GM10266 (cell line): Measurements from ENCODE around the gene ECPAS.

Source experiments
- DNase-seq: peaks from one replicate; pipeline ENCODE4 v3.0.0; 2012; ENCODE audit errors: extremely low spot score
- TF ChIP-seq, protein P1 (sequence below): IDR thresholded peaks from 2 replicates; pipeline ENCODE4 v1.5.1; 2012; ENCODE audit warnings: mild to moderate bottlenecking, low read depth; ENCODE audit not compliant: control insufficient read depth, insufficient read depth; ENCODE audit errors: missing control alignments

Gene ECPAS

DNA sequence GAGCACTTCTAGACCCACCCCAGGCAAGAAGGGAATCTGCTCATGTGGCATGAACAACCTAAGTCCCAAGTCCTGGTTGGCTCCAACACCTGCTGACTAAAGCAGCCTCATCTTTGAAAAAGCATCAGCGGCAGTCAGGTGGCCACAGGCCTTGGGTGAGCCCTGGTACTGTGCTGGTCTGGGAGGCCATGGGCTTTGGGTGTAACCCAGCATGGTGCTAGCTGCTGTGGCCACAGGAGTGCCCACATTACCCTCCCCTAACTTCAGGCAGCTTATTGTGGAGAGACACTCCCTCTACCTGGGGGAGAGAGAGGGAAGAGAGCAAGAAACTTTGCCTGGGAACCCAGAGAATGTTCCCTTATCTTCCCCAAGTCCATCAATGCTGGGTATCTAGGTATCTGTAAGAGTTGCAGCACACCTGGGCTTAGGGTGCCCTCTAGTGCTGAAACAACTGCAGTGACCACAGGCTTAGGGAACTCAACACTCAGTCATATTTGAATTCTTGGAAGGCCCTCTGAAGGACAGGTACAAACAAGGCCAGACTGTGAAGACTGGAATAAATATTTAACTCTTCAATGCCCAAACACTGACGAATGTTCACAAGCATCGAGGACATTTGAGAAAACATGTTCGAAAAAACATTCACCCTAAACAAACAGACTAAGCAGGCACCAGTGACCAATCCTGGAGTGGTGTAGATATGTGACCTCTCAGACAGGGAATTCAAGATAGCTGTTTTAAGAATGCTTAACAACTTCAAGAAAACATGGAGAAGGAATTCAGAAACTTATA is 84.2 kb downstream of the ECPAS start:
- TF ChIP-seq, protein P1, sequence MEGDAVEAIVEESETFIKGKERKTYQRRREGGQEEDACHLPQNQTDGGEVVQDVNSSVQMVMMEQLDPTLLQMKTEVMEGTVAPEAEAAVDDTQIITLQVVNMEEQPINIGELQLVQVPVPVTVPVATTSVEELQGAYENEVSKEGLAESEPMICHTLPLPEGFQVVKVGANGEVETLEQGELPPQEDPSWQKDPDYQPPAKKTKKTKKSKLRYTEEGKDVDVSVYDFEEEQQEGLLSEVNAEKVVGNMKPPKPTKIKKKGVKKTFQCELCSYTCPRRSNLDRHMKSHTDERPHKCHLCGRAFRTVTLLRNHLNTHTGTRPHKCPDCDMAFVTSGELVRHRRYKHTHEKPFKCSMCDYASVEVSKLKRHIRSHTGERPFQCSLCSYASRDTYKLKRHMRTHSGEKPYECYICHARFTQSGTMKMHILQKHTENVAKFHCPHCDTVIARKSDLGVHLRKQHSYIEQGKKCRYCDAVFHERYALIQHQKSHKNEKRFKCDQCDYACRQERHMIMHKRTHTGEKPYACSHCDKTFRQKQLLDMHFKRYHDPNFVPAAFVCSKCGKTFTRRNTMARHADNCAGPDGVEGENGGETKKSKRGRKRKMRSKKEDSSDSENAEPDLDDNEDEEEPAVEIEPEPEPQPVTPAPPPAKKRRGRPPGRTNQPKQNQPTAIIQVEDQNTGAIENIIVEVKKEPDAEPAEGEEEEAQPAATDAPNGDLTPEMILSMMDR: peak; percentile 36
- DNase-seq: no peak

DNA sequence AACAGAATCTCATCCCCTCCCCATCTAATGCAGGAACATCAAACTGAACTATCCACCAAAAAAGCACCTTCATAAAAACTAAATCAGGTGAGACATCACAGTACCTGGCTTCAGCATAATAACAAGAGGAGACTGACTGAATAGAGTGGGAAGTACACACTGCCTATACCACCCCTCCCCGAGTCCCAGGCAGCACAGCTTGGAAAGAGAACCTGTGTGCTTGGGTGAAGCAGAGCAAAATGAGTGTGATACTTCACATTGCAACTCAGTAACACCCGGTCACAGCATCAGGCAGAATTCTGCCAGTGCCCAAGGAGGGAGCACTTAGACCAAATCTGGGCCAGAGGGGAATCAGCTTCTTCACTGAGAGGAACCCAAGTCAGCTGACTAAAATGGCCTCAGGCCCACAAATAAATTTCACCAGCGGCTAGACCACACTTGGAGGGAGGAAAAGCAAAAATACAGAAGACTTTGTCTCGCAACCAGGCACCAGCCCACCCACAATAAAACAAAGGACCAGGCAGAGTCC is 84.9 kb downstream of the ECPAS start:
- no peak for DNase-seq
- TF ChIP-seq, protein P1: no peak

DNA sequence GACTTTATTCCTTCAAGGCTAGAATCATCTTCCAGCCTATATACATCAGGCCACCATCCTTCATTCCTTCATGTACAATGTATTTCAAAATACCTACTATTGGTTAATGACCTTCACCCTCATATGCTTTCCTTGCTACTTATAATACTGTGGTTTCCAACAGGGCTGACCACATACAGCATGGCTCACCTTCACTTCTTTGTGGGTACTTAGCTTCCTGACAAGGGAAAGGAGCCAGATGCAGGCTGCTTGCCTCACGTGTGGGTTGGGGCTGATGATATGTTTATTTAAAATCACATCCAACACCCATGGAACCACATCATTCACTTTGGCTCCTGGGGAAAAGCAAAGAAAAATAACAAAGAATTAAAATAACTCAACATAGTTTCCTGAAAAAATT is 90.2 kb downstream of the ECPAS start:
- TF ChIP-seq, protein P1: no peak
- no peak for DNase-seq

DNA sequence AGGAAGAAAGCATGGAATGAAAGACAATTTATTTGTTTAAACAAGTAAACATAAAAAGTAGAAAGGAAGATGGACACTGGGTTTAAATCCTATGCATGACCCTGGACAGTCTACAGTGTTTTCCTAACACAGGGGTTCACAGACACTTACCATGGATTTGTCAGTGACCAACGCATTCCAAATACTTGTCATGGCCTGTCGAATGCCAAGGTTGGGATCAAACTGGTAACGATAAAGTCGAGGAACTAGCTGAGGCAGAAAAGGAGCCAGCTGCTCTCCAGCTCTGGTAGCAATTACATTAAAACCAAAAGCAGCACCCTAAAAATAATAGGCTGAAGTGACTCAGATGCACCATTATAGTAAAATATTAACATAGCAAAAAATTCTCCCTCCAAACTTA is 94.8 kb downstream of the ECPAS start:
- no peak for DNase-seq
- TF ChIP-seq, protein P1: no peak

DNA sequence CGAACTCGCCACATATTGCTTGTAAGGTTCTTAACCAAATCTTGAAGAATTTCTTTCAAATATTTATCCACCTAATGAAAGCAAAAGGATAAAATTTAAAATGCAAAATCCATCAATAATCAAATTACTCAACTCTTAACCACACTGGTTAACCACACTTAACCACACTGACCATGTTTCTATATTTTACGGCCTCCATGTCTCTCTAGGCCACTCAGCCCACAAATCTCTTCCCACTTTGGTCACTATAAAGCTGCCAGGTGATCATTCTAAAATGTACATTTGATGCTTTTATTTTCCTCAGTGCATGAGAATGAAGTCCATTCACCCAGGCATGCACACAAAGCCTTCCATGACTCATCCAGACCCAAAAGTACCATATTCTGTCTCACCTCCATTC is 97.8 kb downstream of the ECPAS start:
- TF ChIP-seq, protein P1: no peak
- no peak for DNase-seq

DNA sequence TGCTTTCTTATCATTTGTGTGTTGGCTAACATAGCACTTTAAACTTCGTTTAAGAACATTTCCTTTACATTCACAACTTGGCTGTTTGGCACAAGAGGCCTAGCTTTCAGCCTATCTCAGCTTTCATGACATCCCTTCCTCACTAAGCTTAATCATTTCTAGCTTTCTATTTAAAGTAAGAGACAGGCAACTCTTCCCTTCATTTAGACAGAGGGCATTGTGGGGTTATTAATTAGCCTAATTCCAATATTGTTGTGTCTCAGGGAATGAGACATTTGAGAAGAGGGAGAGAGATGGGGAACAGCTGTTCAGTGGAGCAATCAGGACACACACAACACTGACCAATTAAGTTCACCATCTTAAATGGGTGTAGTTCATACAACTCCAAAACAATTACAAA is 103.2 kb downstream of the ECPAS start:
- TF ChIP-seq, protein P1: no peak
- no peak for DNase-seq
